NCI-H146 (cell line): ENCODE data around the gene TRIP13.
"Not testable (repeated sequence)": the region's sequence is repeated elsewhere in the genome, so short reads cannot be mapped to it uniquely, and the experiment has no call there.

Experiments used
- DNase-seq: peaks from one replicate; lab custom pipeline; 2025; lab: John Stamatoyannopoulos, UW

TRIP13 gene

GRCh38 chr5:872301-872700 lies 20.4 kb upstream of the TRIP13 start:
- DNase-seq = no peak

DNA sequence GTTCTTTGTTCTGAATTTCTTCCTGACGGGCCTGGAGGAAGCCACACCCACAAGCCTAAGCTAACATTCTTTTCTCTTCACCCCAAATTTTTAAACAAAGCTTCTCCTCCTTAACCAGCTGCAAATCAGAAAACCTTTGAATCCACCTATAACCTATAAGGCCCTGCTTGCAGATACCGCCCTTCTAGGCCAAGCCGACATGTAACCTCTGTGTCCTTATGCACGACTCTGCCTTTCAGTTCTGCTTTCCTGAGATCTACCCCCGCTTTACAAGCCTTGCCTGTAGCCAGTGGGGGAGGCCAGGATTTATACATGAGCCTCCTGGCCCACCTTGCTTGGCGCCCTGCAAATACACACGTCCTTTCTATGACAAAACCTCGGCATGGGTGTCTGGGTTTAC lies 19.4 kb upstream of the TRIP13 start:
- DNase-seq = no peak

GRCh38 chr5:875931-876330 lies 16.8 kb upstream of the TRIP13 start:
- DNase-seq = no peak

DNA sequence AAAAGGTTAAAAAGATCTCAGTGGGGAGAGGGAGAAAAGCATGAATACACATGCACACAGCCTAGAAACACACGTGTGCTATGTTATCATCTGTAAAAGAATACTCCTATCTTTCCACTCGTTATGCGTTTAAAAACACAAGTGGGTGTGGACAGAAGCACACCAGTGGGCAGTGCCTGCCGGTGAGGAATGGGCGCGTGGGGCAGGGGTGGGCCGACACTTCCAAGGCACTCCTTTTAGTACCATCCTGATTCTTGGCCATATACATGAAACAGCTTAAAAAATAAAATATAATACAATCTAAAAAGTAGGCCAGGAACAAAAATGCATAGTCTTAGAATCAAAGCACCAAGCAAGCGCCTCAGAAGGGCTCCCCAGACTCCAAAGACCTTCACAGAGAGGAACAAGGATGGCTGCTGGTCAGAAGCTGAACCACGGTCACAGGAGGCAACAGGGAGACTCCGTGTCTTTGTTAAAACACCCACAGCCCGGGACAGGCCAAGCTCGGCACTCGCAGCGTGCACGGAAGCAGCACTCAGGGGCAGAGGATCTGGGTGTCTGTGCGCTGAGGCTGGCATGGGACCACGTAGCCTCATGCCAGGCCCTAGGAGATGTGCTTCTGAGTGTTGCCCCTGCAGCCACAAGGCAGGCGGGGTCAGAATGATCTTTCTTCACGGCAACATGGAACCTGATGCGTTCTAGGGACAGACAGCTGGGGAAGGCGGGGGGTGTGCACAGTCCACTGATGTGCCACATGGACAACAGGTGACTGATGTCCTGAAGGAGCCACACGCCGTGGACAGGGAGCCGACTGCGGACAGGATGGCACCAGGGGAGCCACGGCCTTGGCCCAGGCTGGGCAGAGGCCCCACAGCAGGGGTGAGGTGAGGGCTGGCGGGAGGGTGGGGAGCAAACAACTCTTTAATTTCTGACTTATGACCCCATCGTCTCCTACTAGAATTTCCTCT lies 16.0 kb upstream of the TRIP13 start:
- DNase-seq = no peak

- DNase-seq = no peak
These were observed 14.6 kb upstream of the TRIP13 start for GRCh38 chr5:878125-878524.

GRCh38 chr5:878677-879076 lies 14.0 kb upstream of the TRIP13 start:
- DNase-seq = not testable (repeated sequence)

- no peak for DNase-seq
These were observed 11.7 kb upstream of the TRIP13 start for GRCh38 chr5:880816-881550.

GRCh38 chr5:881551-881935 lies 11.1 kb upstream of the TRIP13 start:
- DNase-seq = no peak

GRCh38 chr5:882253-883183 lies 10.2 kb upstream of the TRIP13 start:
- no peak for DNase-seq

DNA sequence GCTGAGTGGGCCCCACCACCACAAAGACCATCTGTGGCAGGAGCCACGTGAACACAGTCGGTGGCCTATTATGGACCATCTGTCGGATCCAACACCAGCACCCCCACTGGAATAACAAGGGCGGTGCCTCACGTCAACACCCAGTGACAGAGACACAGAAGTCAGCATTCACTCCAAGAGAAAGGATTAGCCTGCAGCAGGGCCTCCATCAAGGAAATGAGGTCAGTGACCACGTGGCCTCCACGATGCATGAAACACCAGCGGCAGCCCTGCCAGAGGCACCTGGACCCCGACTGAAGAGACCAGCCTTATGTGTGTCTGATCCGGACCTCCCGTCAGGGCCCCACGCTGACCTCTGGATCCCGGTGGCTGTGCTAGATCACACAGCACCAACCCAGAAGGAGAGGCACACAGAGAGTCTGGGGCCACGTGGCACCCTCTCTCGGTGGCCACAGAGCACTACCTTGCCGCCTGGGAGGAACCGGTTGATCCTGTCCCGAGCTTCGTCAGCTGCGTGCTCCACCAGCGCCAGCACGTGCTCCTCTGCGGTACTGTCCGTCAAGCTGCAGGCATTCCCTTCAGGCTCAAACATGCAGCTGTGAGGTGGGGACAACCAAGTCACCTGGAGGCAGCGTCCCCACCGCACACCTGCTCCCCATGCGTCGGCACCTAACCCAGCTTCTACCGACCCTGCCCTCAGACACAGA lies 9.1 kb upstream of the TRIP13 start:
- no peak for DNase-seq

GRCh38 chr5:884345-885126 lies 8.1 kb upstream of the TRIP13 start:
- DNase-seq = no peak

DNA sequence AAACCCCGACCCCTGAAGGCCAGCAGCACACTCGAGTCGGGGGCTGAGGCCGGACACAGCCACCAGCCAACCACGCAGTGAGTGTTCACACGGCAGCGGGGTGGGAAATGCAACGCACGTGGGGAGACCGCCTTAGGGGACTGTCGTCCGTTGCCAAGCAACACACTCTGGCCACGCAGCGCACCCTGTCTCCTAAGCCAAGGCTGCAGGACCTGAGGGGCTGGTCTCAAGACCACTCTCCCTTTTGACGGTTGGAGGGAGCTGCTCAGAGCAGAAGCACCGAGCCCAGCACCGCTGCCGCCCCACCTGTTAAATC lies 7.6 kb upstream of the TRIP13 start:
- DNase-seq = no peak

GRCh38 chr5:885529-885928 lies 7.2 kb upstream of the TRIP13 start:
- no peak for DNase-seq

DNA sequence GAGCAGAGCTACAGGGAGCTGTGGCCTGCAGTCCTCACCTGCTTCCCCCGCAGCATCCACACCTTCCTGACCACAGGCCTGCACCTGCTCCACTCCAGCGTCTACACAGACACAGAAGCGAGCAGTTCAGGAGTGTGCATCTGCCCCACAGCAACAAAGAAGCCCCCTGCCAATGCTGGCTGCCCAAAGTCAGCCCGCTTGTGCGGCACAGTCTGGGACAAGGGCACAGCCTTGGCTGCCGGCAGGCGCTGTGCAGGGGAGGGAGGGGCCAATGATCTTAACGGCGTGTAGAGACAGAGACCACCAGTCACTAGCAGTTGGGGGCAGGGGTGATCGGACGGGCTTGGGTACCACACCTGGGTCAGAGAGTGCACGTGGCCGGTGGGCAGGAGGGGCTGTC lies 6.6 kb upstream of the TRIP13 start:
- DNase-seq = no peak

- DNase-seq = no peak
These were observed 5.9 kb upstream of the TRIP13 start for GRCh38 chr5:886716-887325.

GRCh38 chr5:887947-888637 lies 4.6 kb upstream of the TRIP13 start:
- no peak for DNase-seq

DNA sequence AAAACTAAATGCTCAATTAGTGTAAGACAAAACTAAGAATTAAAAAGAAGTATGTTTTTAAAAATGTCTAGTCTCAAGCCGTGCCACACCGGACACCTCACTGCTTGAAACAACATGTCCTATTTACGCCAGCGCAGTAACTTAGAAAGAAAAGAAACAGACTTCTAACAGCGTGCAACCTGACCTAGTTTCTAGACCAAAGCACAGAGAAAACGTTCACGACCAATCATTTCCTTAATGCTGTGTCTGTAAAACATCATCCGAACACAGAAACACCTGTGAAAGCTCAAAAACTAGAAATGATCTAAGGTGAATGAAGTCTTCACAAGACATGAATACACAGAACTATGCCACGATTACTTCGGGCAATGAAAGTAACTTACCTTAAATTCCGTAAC lies 4.0 kb upstream of the TRIP13 start:
- no peak for DNase-seq

DNA sequence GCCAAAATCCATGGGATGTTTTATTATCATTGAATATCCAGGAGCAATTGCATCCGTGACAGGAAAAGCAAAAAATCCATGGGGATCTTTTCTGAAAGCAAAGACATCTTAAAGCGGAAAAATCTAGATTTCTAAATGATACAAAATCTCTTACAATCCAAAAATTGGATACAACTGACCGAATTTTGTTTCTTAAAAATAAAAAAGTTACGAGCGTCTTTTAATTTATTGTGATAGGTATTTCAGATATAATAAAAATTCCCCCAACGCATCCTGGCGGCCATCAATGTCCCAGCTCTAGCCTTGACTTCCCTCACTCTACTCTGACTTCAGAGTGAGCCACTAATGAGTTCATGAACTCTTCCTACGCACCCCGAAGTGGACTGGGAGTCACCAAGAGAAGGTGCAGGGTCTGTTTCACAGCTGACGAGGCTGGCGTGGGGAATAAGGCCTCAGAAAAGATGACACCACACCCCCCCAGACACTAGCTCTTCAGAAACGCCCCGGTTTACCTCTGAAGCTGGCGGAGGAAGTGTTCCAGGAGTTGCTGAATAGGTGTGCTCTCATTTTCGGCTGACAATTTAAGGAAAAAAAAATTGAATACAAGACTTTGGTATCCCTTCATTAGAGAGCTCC lies 3.5 kb upstream of the TRIP13 start:
- no peak for DNase-seq

DNA sequence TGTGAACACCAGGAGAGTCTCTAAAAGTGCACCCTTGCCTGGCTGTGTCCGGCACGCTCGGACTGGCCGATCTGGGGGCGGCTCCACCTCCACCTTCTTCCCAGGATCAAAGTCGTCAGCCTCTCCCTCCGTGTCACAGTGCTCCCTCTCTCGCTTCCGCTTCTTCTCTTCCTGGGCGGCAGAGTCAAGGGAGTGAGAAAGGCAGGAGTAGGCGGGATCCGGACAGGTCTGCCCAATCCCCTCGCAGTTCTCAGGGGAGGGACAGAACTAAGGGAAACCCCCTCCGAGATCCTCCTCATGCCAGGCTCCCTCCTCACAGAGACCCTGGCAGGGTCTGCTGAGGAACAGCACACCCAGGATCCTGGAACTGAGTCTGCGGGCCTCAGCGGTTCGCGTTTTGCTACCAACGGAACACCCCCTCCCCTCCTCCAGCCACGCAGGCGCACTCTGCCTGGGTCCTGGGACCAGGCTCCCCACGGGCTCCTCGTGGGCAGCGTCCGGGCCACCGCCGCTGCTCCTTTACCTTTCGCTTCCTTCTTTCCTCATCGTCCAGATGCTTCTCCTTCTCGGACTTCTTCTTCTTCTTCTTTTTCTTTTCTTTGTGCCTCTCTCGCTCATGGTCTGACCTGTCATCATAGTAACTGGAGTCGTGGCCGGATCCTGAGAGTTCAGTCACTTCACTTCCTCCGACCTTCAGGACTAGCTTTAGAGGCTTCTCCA lies 1.4 kb upstream of the TRIP13 start:
- no peak for DNase-seq
